IMR-90 (cell line): ENCODE data around the gene ACSS1. TPM values are rescaled to one million over a fixed set of nuclear protein-coding genes. Genes with fewer than 3 reads are reported as not detected.

Experiments
- ATAC-seq: fragments of 200-7000 bp; cut with Tn5 transposase; 2 replicates; pipeline ENCODE4 v1.9.1; 2020; ENCODE audit warnings: low read depth, mild to moderate bottlenecking, moderate library complexity
- BruUV-seq: library from RNA; stranded (reverse); fragments of 400-500 nt; replicated peaks from 2 replicates; lab custom pipeline; 2021; lab: Mats Ljungman, UMichigan
- CTCF ChIA-PET: fragments of 300-600 bp; formaldehyde crosslinking; extraction: SDS; loops from one replicate; lab custom pipeline; 2021; ENCODE audit warnings: antibody characterized with exemption; lab: Yijun Ruan, JAX
- POLR2A ChIA-PET: fragments of 300-600 bp; sonication (Branson Sonifier 250); formaldehyde crosslinking; loops from one replicate; lab custom pipeline; 2022; ENCODE audit warnings: antibody characterized with exemption; ENCODE audit not compliant: unreplicated experiment; lab: Charles Lee
- DNase-seq: peaks from one replicate; pipeline ENCODE4 v3.0.0; 2013
- H2AFZ ChIP-seq: replicated peaks from 2 replicates; pipeline ENCODE3; 2013; ENCODE audit warnings: low read length, mild to moderate bottlenecking; ENCODE audit not compliant: poor library complexity
- H2AK5ac ChIP-seq: 2 replicates; pipeline ENCODE4 v1.6.1; 2013; ENCODE audit warnings: low read depth, low read length, inconsistent platforms
- H2AK9ac ChIP-seq: replicated peaks from 2 replicates; pipeline ENCODE3; 2013; ENCODE audit warnings: mild to moderate bottlenecking, low read depth, low read length, moderate library complexity; ENCODE audit not compliant: poor library complexity
- H2BK120ac ChIP-seq: 2 replicates; pipeline ENCODE4 v1.6.1; 2013; ENCODE audit warnings: low read depth, low read length, inconsistent platforms
- H2BK15ac ChIP-seq: 3 replicates; pipeline ENCODE4 v1.6.1; 2013; ENCODE audit warnings: low read depth, low read length, inconsistent platforms
- H2BK20ac ChIP-seq: 2 replicates; pipeline ENCODE4 v1.6.1; 2013; ENCODE audit warnings: low read depth, mild to moderate bottlenecking, inconsistent platforms, low read length, moderate library complexity
- H2BK5ac ChIP-seq: 2 replicates; pipeline ENCODE4 v1.6.1; 2013; ENCODE audit warnings: mild to moderate bottlenecking, low read depth, low read length, inconsistent platforms; ENCODE audit not compliant: poor library complexity, severe bottlenecking
- H3K14ac ChIP-seq: replicated peaks from 2 replicates; pipeline ENCODE4 v1.6.1; 2013; ENCODE audit warnings: low read depth, low read length, inconsistent platforms
- H3K18ac ChIP-seq: 2 replicates; pipeline ENCODE4 v1.6.1; 2013; ENCODE audit warnings: low read depth, low read length, control low read depth
- H3K23ac ChIP-seq: 2 replicates; pipeline ENCODE4 v1.6.1; 2013; ENCODE audit warnings: low read depth, low read length, inconsistent platforms
- H3K27ac ChIP-seq: 2 replicates; pipeline ENCODE4 v1.5.1; 2013; ENCODE audit warnings: mild to moderate bottlenecking, control low read depth, low read length; ENCODE audit not compliant: insufficient read depth
- H3K27me3 ChIP-seq: 2 replicates; pipeline ENCODE4 v1.6.1; 2013; ENCODE audit warnings: low read length; ENCODE audit not compliant: control insufficient read depth, insufficient read depth
- H3K36me3 ChIP-seq: 2 replicates; pipeline ENCODE4 v1.6.1; 2013; ENCODE audit warnings: low read length, mixed read lengths; ENCODE audit not compliant: control insufficient read depth, insufficient read depth
- H3K4ac ChIP-seq: 2 replicates; pipeline ENCODE4 v1.6.1; 2013; ENCODE audit warnings: low read depth, low read length, inconsistent platforms
- H3K4me1 ChIP-seq: 2 replicates; pipeline ENCODE4 v1.6.1; 2013; ENCODE audit warnings: low read length, mixed read lengths; ENCODE audit not compliant: control insufficient read depth, insufficient read depth
- H3K4me2 ChIP-seq: 2 replicates; pipeline ENCODE4 v1.6.1; 2013; ENCODE audit warnings: low read depth, mild to moderate bottlenecking, control low read depth, low read length, moderate library complexity
- H3K4me3 ChIP-seq: 2 replicates; pipeline ENCODE4 v1.5.1; 2013; ENCODE audit warnings: low read depth, mild to moderate bottlenecking, control low read depth, low read length, moderate library complexity; ENCODE audit not compliant: insufficient read depth
- H3K56ac ChIP-seq: 2 replicates; pipeline ENCODE4 v1.6.1; 2013; ENCODE audit warnings: low read length, inconsistent platforms; ENCODE audit not compliant: insufficient read depth; ENCODE audit errors: extremely low read depth
- H3K79me1 ChIP-seq, 2 experiments: 2 replicates each; pipeline ENCODE4 v1.6.1; 2013; ENCODE audit warnings: low read length in 2 of 2, inconsistent platforms in 1 of 2, low read depth in 1 of 2
- H3K9ac ChIP-seq: 2 replicates; pipeline ENCODE4 v1.6.1; 2013; ENCODE audit warnings: low read depth, low read length, control low read depth
- H3K9me1 ChIP-seq: 2 replicates; pipeline ENCODE4 v1.6.1; 2013; ENCODE audit warnings: low read length, inconsistent platforms; ENCODE audit not compliant: insufficient read depth
- H3K9me3 ChIP-seq: 2 replicates; pipeline ENCODE4 v1.6.1; 2013; ENCODE audit warnings: low read length; ENCODE audit not compliant: control insufficient read depth, insufficient read depth
- H4K20me1 ChIP-seq: 2 replicates; pipeline ENCODE4 v1.6.1; 2013; ENCODE audit warnings: low read length, inconsistent platforms; ENCODE audit not compliant: insufficient read depth
- H4K5ac ChIP-seq: 2 replicates; pipeline ENCODE4 v1.6.1; 2013; ENCODE audit warnings: mild to moderate bottlenecking, low read depth, low read length, control low read depth
- H4K8ac ChIP-seq, 2 experiments: 2 replicates each; pipeline ENCODE4 v1.6.1; 2013; ENCODE audit warnings: low read depth in 2 of 2, low read length in 2 of 2, control low read depth in 1 of 2, inconsistent platforms in 1 of 2
- H4K91ac ChIP-seq: 2 replicates; pipeline ENCODE4 v1.6.1; 2013; ENCODE audit warnings: low read depth, low read length, inconsistent platforms; ENCODE audit not compliant: insufficient read depth
- BHLHE40 ChIP-seq: fragments of 150-350 bp; IDR thresholded peaks from 2 replicates; pipeline ENCODE4 v1.6.1; 2016; ENCODE audit warnings: mild to moderate bottlenecking, low read depth, low read length
- CEBPB ChIP-seq: IDR thresholded peaks from 2 replicates; pipeline ENCODE4 v1.6.1; 2012; ENCODE audit warnings: low read depth, low read length, improper control_type of control experiment
- CHD1 ChIP-seq: IDR thresholded peaks from 2 replicates; pipeline ENCODE4 v1.6.1; 2012; ENCODE audit warnings: low read depth, low read length, improper control_type of control experiment
- CTCF ChIP-seq: conservative IDR thresholded peaks from 2 replicates; pipeline ENCODE4 v1.5.1; 2012; ENCODE audit warnings: mild to moderate bottlenecking, low read depth, low read length, improper control_type of control experiment
- ELK1 ChIP-seq: fragments of 150-350 bp; IDR thresholded peaks from 2 replicates; pipeline ENCODE4 v1.6.1; 2016; ENCODE audit warnings: low read depth, mild to moderate bottlenecking, low read length, moderate library complexity, borderline replicate concordance
- FOS ChIP-seq: fragments of 150-350 bp; IDR thresholded peaks from 2 replicates; pipeline ENCODE4 v1.6.1; 2016; ENCODE audit warnings: low read depth, low read length
- MAFK ChIP-seq: IDR thresholded peaks from 2 replicates; pipeline ENCODE4 v1.6.1; 2012; ENCODE audit warnings: low read depth, low read length, improper control_type of control experiment
- MAZ ChIP-seq: IDR thresholded peaks from 2 replicates; pipeline ENCODE4 v1.6.1; 2012; ENCODE audit warnings: low read depth, mild to moderate bottlenecking, low read length, improper control_type of control experiment, moderate library complexity, borderline replicate concordance
- MXI1 ChIP-seq: IDR thresholded peaks from 2 replicates; pipeline ENCODE4 v1.6.1; 2012; ENCODE audit warnings: low read depth, mild to moderate bottlenecking, low read length, moderate library complexity, borderline replicate concordance
- NFE2L2 ChIP-seq: fragments of 150-350 bp; IDR thresholded peaks from 2 replicates; pipeline ENCODE4 v1.6.1; 2016; ENCODE audit warnings: low read depth, mild to moderate bottlenecking, low read length
- POLR2A ChIP-seq: IDR thresholded peaks from 2 replicates; pipeline ENCODE4 v1.6.1; 2012; ENCODE audit warnings: mild to moderate bottlenecking, low read depth, low read length
- RAD21 ChIP-seq: IDR thresholded peaks from 2 replicates; pipeline ENCODE4 v1.6.1; 2012; ENCODE audit warnings: low read length, improper control_type of control experiment
- RCOR1 ChIP-seq: IDR thresholded peaks from 2 replicates; pipeline ENCODE4 v1.6.1; 2012; ENCODE audit warnings: mild to moderate bottlenecking, low read length, improper control_type of control experiment; ENCODE audit not compliant: insufficient replicate concordance
- RFX5 ChIP-seq: IDR thresholded peaks from 2 replicates; pipeline ENCODE4 v1.8.0; 2012; ENCODE audit warnings: low read depth, mild to moderate bottlenecking, low read length, moderate library complexity
- SMC3 ChIP-seq: fragments of 150-350 bp; IDR thresholded peaks from 2 replicates; pipeline ENCODE4 v1.6.1; 2016; ENCODE audit warnings: low read depth, mild to moderate bottlenecking, antibody characterized with exemption, low read length, moderate library complexity
- USF2 ChIP-seq: fragments of 150-350 bp; IDR thresholded peaks from 2 replicates; pipeline ENCODE4 v1.6.1; 2017; ENCODE audit warnings: mild to moderate bottlenecking, antibody characterized with exemption, low read length, low read depth
- WGBS, 2 experiments: methylation state at CpG; one replicate each; pipeline versions ENCODE4 v1.1.5 to v1.1.7; 2013; ENCODE audit warnings: missing lambda C conversion rate in 2 of 2; ENCODE audit not compliant: insufficient read length in 1 of 2; ENCODE audit errors: extremely low coverage in 2 of 2; 5-methylcytosine and 5-hydroxymethylcytosine counted together
- dilution Hi-C: fragments of 300-500 bp; cut with HindIII; formaldehyde crosslinking; loops from one replicate; pipeline ENCODE4 v1.14.3; 2018; ENCODE audit warnings: low sequenced_read_pairs; ENCODE audit not compliant: unreplicated experiment
- in situ Hi-C: fragments of 300-500 bp; cut with MboI; formaldehyde crosslinking; loops from 3 replicates; pipeline ENCODE4 v1.14.3; 2019; ENCODE audit warnings: low sequenced_read_pairs, inconsistent platforms, mixed read lengths
- intact Hi-C: fragments of 100-400 bp; cut with micrococcal nuclease; formaldehyde crosslinking; loops from 2 replicates; pipeline ENCODE4 v1.10.0; 2022
- polyA plus RNA-seq, 3 experiments: library from polyadenylated mRNA; depleted of rRNA; stranded (reverse); fragments of >200 nt; gene quantifications; 2 replicates each; pipeline ENCODE4 v1.2.3, GENCODE V29; 2012; ENCODE audit warnings: low replicate concordance in 1 of 3
- total RNA-seq: library from RNA; depleted of rRNA; stranded (reverse); fragments of >200 nt; gene quantifications from 2 replicates; pipeline ENCODE4 v1.2.3, GENCODE V29; 2012

ACSS1 gene
- total and polyA plus RNA-seq, 2 of the 4 experiments (the other 2 are of a cell fraction): 0.72 to 1.2 TPM

GRCh38 chr20:25083141-25083772 is 25.3 kb upstream of the ACSS1 start:
- POLR2A ChIA-PET: interaction anchor here (0.7 kb wide), 1 partner anchor 314 kb away, joined by 3 read pairs; no protein-coding TSS in a partner anchor
- no TSS peak for BruUV-seq
- dilution Hi-C loops (no loop called here), intact Hi-C loops (loop anchor here (5.0 kb wide), 1 partner anchor 314 kb away; no protein-coding TSS in a partner anchor), in situ Hi-C loops (no loop called here)
- H2BK20ac ChIP-seq: no peak overlapping the region
- H3K9me1 ChIP-seq: no peaks in the 10 kb centered on the region
- no peak overlapping the region for H4K5ac ChIP-seq
- H3K27me3 ChIP-seq: peaks cover 79% of the 10 kb centered on the region
- H2BK15ac ChIP-seq: no peak overlapping the region
- no peak overlapping the region for H3K4ac ChIP-seq
- no peak overlapping the region for H3K27ac ChIP-seq
- no peak overlapping the region for H2AK5ac ChIP-seq
- no peaks in the 10 kb centered on the region; the same call in 1 of the 2 replicates for H3K4me1 ChIP-seq
- no peaks in the 10 kb centered on the region for H3K9me3 ChIP-seq
- H2BK5ac ChIP-seq: no peak overlapping the region
- H3K4me3 ChIP-seq: no peak overlapping the region
- H3K18ac ChIP-seq: no peak overlapping the region
- no peak overlapping the region for H3K56ac ChIP-seq
- no peak overlapping the region for H3K23ac ChIP-seq
- no peak for TF ChIP-seq FOS
- no peak for TF ChIP-seq USF2
- TF ChIP-seq RCOR1: no peak
- no peak for TF ChIP-seq MAFK
- TF ChIP-seq ELK1: no peak
- no peak for TF ChIP-seq RAD21
- TF ChIP-seq SMC3: no peak
- TF ChIP-seq NFE2L2: no peak
- TF ChIP-seq MAZ: no peak
- no peak for TF ChIP-seq MXI1
- TF ChIP-seq CHD1: no peak
- TF ChIP-seq CEBPB: no peak
- no peak for TF ChIP-seq RFX5
- no peak for TF ChIP-seq POLR2A
- no peak for TF ChIP-seq BHLHE40
- TF ChIP-seq CTCF: no peak
- CTCF ChIA-PET: no interaction called here
- peak overlapping the region; percentile 60; the same call in 1 of the 2 replicates for H3K4me2 ChIP-seq
- no peaks in the 10 kb centered on the region for H3K79me1 ChIP-seq
- H2AFZ ChIP-seq: peak overlapping the region; percentile 56
- H4K91ac ChIP-seq: no peak overlapping the region
- WGBS, 2 experiments: 10% methylated on average over 6 of the region's 44 CpGs; no CpG with 5 or more reads in 1 of the 2 experiments
- no peak overlapping the region for H2BK120ac ChIP-seq
- H4K20me1 ChIP-seq: no peaks in the 10 kb centered on the region; the same call in 1 of the 2 replicates
- no peak for ATAC-seq
- H3K14ac ChIP-seq: no peak overlapping the region
- H2AK9ac ChIP-seq: no peak overlapping the region
- no peak overlapping the region for H3K9ac ChIP-seq
- no peaks in the 10 kb centered on the region for H3K36me3 ChIP-seq
- DNase-seq: no peak
- no peak overlapping the region for H4K8ac ChIP-seq
